ENCODE data around the gene ING3. TPM values are rescaled to one million over a fixed set of nuclear protein-coding genes. Genes with fewer than 3 reads are reported as not detected.

Gene ING3
- total RNA-seq, 2 experiments from 2014 or later: 21.7 to 24.1 TPM

- DNase-seq (no peak), ATAC-seq (no peak)
- H3K4me1 Mint-ChIP-seq (ENCODE audit: low read depth): no peaks in the 10 kb centered on the region
- TF ChIP-seq CTCF (IDR thresholded peaks at IDR 0.05): no peak
- peaks cover 8% of the 10 kb centered on the region for H3K27me3 Mint-ChIP-seq
- H3K36me3 Mint-ChIP-seq (ENCODE audit: low read depth): no peaks in the 10 kb centered on the region
- intact Hi-C loops (cut with micrococcal nuclease): no loop called here
- ChIA-PET CTCF (no interaction called here), POLR2A (no interaction called here)
- no peak overlapping the region for H3K4me3 Mint-ChIP-seq
- no peak overlapping the region for H3K27ac Mint-ChIP-seq
- H3K9me3 Mint-ChIP-seq: no peaks in the 10 kb centered on the region
These were observed 62.3 kb downstream of the ING3 start for GRCh38 chr7:121012919-121013318.

GRCh38 chr7:121015560-121015959 is 65.0 kb downstream of the ING3 start:
- no peak for TF ChIP-seq CTCF (IDR thresholded peaks at IDR 0.05)
- Mint-ChIP-seq H3K27ac (no peak overlapping the region), H3K4me3 (no peak overlapping the region), H3K9me3 (no peaks in the 10 kb centered on the region), H3K27me3 (peaks cover 1% of the 10 kb centered on the region), H3K4me1 (ENCODE audit: low read depth) (no peaks in the 10 kb centered on the region), H3K36me3 (ENCODE audit: low read depth) (no peaks in the 10 kb centered on the region)
- no peak for DNase-seq
- ChIA-PET CTCF (interaction anchor here (1.3 kb wide), 1 partner anchor 9 kb away, joined by 3 read pairs; no protein-coding TSS in a partner anchor), POLR2A (interaction anchor here (1.0 kb wide), 1 partner anchor 9 kb away, joined by 3 read pairs; no protein-coding TSS in a partner anchor)
- ATAC-seq: no peak
- intact Hi-C loops (cut with micrococcal nuclease): no loop called here

GRCh38 chr7:121016966-121017365 is 66.4 kb downstream of the ING3 start:
- H3K27ac Mint-ChIP-seq: no peak overlapping the region
- ATAC-seq: no peak

GRCh38 chr7:121017586-121017985 is 67.0 kb downstream of the ING3 start:
- no peaks in the 10 kb centered on the region for H3K36me3 Mint-ChIP-seq (ENCODE audit: low read depth)
- H3K4me1 Mint-ChIP-seq (ENCODE audit: low read depth): no peaks in the 10 kb centered on the region
- no peaks in the 10 kb centered on the region for H3K9me3 Mint-ChIP-seq
- no peak overlapping the region for H3K4me3 Mint-ChIP-seq
- no peak for ATAC-seq
- TF ChIP-seq CTCF (IDR thresholded peaks at IDR 0.05): no peak
- ChIA-PET CTCF (interaction anchor here (1.2 kb wide), 1 partner anchor 13 kb away, joined by 3 read pairs; no protein-coding TSS in a partner anchor), POLR2A (no interaction called here)
- DNase-seq: no peak
- peaks cover 1% of the 10 kb centered on the region for H3K27me3 Mint-ChIP-seq
- intact Hi-C loops (cut with micrococcal nuclease): no loop called here
- no peak overlapping the region for H3K27ac Mint-ChIP-seq

More at GRCh38 chr7:121016966-121017365, 66.4 kb downstream of the ING3 start:
- Mint-ChIP-seq H3K27me3 (peaks cover 1% of the 10 kb centered on the region), H3K4me1 (ENCODE audit: low read depth) (no peaks in the 10 kb centered on the region), H3K9me3 (no peaks in the 10 kb centered on the region), H3K36me3 (ENCODE audit: low read depth) (no peaks in the 10 kb centered on the region), H3K4me3 (no peak overlapping the region)
- no peak for DNase-seq
- no peak for TF ChIP-seq CTCF (IDR thresholded peaks at IDR 0.05)
- ChIA-PET POLR2A (no interaction called here), CTCF (interaction anchor here (1.2 to 1.3 kb wide), 2 partner anchors 8 to 13 kb away, joined by 3 read pairs; no protein-coding TSS in a partner anchor)
- intact Hi-C loops (cut with micrococcal nuclease): no loop called here

GRCh38 chr7:121019018-121019417 is 68.4 kb downstream of the ING3 start:
- H3K27me3 Mint-ChIP-seq: peaks cover 1% of the 10 kb centered on the region
- no peak for ATAC-seq
- TF ChIP-seq CTCF (IDR thresholded peaks at IDR 0.05): no peak
- H3K27ac Mint-ChIP-seq: no peak overlapping the region
- intact Hi-C loops (cut with micrococcal nuclease): no loop called here
- CTCF ChIA-PET: no interaction called here
- DNase-seq: no peak
- no peak overlapping the region for H3K4me3 Mint-ChIP-seq
- H3K4me1 Mint-ChIP-seq (ENCODE audit: low read depth): no peaks in the 10 kb centered on the region
- POLR2A ChIA-PET: no interaction called here
- H3K9me3 Mint-ChIP-seq: no peaks in the 10 kb centered on the region
- H3K36me3 Mint-ChIP-seq (ENCODE audit: low read depth): no peaks in the 10 kb centered on the region

All from activated CD8-positive, alpha-beta T cell treated with anti-CD3 and anti-CD28 coated beads for 36 hours (primary cell).